ENCODE results near the gene SLC9A5.
A peak's percentile ranks its signal among the peaks of the same experiment; 100 is the strongest.

SLC9A5 gene

GRCh38 chr16:67213197-67214019 lies 35.4 kb upstream of the SLC9A5 start:
- DNase-seq (ENCODE audit: low read depth, low spot score): no peak

GRCh38 chr16:67215706-67216105 lies 33.1 kb upstream of the SLC9A5 start:
- DNase-seq (ENCODE audit: low read depth, low spot score): no peak

- no peak for DNase-seq (ENCODE audit: low read depth, low spot score)
Measured at GRCh38 chr16:67216612-67217490, 31.9 kb upstream of the SLC9A5 start.

GRCh38 chr16:67223992-67224391 lies 24.8 kb upstream of the SLC9A5 start:
- no peak for DNase-seq (ENCODE audit: low read depth, low spot score)

- no peak for DNase-seq (ENCODE audit: low read depth, low spot score)
Measured at GRCh38 chr16:67226295-67226803, 22.4 kb upstream of the SLC9A5 start.

GRCh38 chr16:67226804-67227566 lies 21.8 kb upstream of the SLC9A5 start, which contains the start of gene TMEM208:
TMEM208 (plus strand) TSS chr16:67227130; CDS start chr16:67227219, 89 bp downstream.
- peak; percentile 97 for DNase-seq (ENCODE audit: low read depth, low spot score)

GRCh38 chr16:67227567-67227921 lies 21.2 kb upstream of the SLC9A5 start:
- DNase-seq (ENCODE audit: low read depth, low spot score): no peak

GRCh38 chr16:67228034-67228785 lies 20.6 kb upstream of the SLC9A5 start:
- DNase-seq (ENCODE audit: low read depth, low spot score): no peak

GRCh38 chr16:67228905-67229304 lies 19.9 kb upstream of the SLC9A5 start:
- DNase-seq (ENCODE audit: low read depth, low spot score): no peak

GRCh38 chr16:67229906-67230808 lies 18.6 kb upstream of the SLC9A5 start:
- DNase-seq (ENCODE audit: low read depth, low spot score): no peak

- DNase-seq (ENCODE audit: low read depth, low spot score): no peak
Measured at GRCh38 chr16:67230809-67231660, 17.7 kb upstream of the SLC9A5 start.

GRCh38 chr16:67233596-67233995 lies 15.2 kb upstream of the SLC9A5 start:
- no peak for DNase-seq (ENCODE audit: low read depth, low spot score)

GRCh38 chr16:67234180-67234597 lies 14.6 kb upstream of the SLC9A5 start:
- no peak for DNase-seq (ENCODE audit: low read depth, low spot score)

- DNase-seq (ENCODE audit: low read depth, low spot score): no peak
Measured at GRCh38 chr16:67235816-67236562, 12.8 kb upstream of the SLC9A5 start.

GRCh38 chr16:67236563-67237395 lies 12.0 kb upstream of the SLC9A5 start:
- DNase-seq (ENCODE audit: low read depth, low spot score): no peak

GRCh38 chr16:67237396-67238277 lies 11.1 kb upstream of the SLC9A5 start:
- DNase-seq (ENCODE audit: low read depth, low spot score): no peak

Data from brain pericyte (primary cell).